GM13977 (cell line): Measurements from ENCODE around the gene SORL1.

Experiments
- DNase-seq: peaks from one replicate; pipeline ENCODE4 v3.0.0; 2012; ENCODE audit warnings: low spot score
- CTCF ChIP-seq: IDR thresholded peaks from 2 replicates; pipeline ENCODE4 v1.5.1; 2012; ENCODE audit warnings: mild to moderate bottlenecking, control low read depth; ENCODE audit not compliant: insufficient read depth; ENCODE audit errors: extremely low read depth, missing control alignments
- in situ Hi-C: fragments of 300-500 bp; cut with MboI; formaldehyde crosslinking; loops from one replicate; pipeline ENCODE4 v1.12.0; 2022; ENCODE audit warnings: low sequenced_read_pairs, low pct_unique_long_range_greater_than_20kb, mixed read lengths, inconsistent platforms; ENCODE audit not compliant: unreplicated experiment

SORL1 gene

GRCh38 chr11:121591405-121592033 lies 139.4 kb downstream of the SORL1 start:
- peak; percentile 76 for TF ChIP-seq CTCF
- in situ Hi-C loops: loop anchor here (5.0 kb wide), 1 partner anchor 274 kb away; no protein-coding TSS in a partner anchor

DNA sequence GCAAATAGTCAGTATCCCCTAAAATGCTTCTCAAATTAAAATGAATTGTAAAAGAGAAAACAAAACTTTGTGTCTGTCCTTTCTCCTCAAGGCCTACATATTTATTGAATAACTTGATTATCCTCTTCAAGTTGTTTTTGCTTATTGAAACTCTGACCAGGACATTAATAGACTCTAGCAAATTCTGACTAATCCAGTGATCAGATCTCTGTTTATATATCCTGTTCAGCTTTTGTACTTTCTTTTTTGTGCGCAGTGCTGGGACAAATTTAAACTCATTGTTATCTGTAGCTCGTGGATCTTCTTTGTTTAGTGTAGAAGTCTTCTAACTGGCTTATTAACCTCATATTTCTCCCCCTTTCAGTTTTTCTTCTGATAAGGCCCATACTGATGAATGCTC lies 140.6 kb downstream of the SORL1 start:
- no peak for TF ChIP-seq CTCF
- peak; percentile 48 for DNase-seq
- in situ Hi-C loops: loop anchor here (5.0 kb wide), 1 partner anchor 275 kb away; no protein-coding TSS in a partner anchor

More at GRCh38 chr11:121591405-121592033, 139.4 kb downstream of the SORL1 start:
- peak; percentile 71 for DNase-seq

- in situ Hi-C loops: no loop called here
- DNase-seq: no peak
- TF ChIP-seq CTCF: no peak
Measured at GRCh38 chr11:121595717-121596161, 143.6 kb downstream of the SORL1 start.

DNA sequence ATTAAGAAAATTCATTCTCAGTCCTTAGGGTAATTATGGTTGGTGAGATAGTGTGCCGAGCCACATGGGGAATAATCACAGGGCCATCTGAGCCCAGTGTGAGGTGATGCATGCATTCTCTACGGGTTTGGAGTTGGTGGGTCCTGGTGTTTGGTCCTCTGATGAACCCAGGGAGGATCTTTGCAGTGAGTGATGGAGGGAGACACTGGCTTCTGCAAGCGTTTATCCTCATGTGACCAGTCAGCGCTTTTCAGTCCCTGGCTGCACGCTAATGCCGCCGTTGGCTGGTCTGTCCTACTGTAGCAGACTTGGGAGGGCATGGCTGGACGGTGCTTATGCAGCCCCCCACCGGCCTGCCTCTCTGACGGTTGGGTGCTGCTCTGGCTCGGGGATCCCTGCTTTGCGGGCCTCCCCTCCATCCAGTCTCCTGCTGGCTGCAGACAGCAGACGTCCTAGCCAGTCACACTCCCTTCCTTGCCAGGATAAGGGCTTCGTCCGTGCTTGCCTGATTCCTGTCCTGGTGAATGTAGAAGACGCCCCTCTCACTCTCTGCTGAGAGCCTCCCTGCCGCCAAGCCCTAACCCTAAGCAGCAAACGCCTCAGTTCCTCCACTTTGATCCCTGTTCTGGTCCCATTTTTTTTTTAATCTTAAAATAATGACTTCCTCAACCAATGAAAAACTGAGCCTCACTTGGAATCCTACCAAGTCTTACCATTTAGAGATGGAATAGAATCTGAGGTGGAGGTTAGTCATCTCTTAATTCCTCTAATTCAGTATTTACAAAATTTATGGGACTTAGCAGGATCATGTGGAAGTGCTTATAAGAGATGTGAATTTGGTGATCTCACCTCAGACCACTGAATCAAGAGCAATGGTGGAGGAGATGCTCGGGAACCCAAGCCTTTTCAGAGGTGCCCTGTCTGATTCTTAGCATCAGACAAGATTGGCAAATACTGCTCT lies 144.4 kb downstream of the SORL1 start:
- no peak for DNase-seq
- in situ Hi-C loops: no loop called here
- TF ChIP-seq CTCF: no peak

DNA sequence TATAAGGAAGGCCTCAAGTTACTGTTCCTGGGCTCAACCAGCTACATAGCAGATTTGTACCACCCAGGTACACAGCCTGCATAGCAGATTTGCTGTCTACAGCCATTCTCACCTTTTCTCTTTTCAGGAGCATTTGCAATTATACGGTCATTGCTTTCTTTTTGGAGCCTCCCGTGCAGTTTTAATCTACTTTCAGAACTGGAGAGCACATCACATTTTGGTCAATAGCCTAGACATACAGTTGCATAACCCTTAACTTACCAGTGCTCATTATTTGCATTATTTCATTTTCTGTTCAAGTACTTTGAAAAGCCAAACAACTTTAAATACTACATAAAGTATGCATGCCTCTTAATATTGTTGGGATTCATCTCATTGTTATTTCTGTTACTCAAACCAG lies 151.2 kb downstream of the SORL1 start:
- no peak for TF ChIP-seq CTCF
- DNase-seq: no peak
- in situ Hi-C loops: no loop called here

- no peak for DNase-seq
- in situ Hi-C loops: no loop called here
- TF ChIP-seq CTCF: no peak
Measured at GRCh38 chr11:121604152-121604551, 152.0 kb downstream of the SORL1 start.
